NB4 (cell line): ENCODE data around the gene PAEP.

Experiments used
- POLR2A ChIP-seq: IDR thresholded peaks from 2 replicates; pipeline ENCODE4 v1.6.1; 2011; ENCODE audit warnings: mild to moderate bottlenecking; ENCODE audit not compliant: insufficient read length; ENCODE audit errors: extremely low read depth
- TF ChIP-seq, protein P1 (sequence below): IDR thresholded peaks from one replicate; pipeline ENCODE4 v1.5.1; 2012; ENCODE audit warnings: low read depth, low read length
- TF ChIP-seq, protein P2 (sequence below): IDR thresholded peaks from 2 replicates; pipeline ENCODE4 v1.6.1; 2011; ENCODE audit warnings: low read depth, low read length

DNA sequence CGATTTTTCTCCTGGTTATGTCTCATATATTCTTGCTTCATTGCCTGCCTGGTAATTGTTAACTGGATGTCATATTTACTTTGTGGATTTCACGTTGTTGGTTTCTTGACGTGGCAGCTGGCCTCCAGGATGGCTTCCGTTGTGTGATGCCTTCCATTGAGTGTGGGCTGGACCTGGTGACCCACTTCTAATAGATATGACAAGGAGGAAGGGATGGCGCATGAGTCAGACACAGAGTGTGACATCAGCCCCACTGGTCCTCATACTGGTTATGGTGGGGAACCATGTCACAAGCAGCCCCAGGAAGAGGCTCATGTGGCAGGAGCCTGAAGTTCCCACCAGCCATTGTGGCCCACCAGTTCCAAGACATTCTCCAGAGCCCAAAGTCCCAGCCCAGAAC lies 6.4 kb upstream of the PAEP start:
- TF ChIP-seq, protein P1, sequence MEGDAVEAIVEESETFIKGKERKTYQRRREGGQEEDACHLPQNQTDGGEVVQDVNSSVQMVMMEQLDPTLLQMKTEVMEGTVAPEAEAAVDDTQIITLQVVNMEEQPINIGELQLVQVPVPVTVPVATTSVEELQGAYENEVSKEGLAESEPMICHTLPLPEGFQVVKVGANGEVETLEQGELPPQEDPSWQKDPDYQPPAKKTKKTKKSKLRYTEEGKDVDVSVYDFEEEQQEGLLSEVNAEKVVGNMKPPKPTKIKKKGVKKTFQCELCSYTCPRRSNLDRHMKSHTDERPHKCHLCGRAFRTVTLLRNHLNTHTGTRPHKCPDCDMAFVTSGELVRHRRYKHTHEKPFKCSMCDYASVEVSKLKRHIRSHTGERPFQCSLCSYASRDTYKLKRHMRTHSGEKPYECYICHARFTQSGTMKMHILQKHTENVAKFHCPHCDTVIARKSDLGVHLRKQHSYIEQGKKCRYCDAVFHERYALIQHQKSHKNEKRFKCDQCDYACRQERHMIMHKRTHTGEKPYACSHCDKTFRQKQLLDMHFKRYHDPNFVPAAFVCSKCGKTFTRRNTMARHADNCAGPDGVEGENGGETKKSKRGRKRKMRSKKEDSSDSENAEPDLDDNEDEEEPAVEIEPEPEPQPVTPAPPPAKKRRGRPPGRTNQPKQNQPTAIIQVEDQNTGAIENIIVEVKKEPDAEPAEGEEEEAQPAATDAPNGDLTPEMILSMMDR = no peak
- no peak for TF ChIP-seq POLR2A
- TF ChIP-seq, protein P2, sequence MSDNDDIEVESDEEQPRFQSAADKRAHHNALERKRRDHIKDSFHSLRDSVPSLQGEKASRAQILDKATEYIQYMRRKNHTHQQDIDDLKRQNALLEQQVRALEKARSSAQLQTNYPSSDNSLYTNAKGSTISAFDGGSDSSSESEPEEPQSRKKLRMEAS = no peak
